OCI-LY1 (cell line): ENCODE measurements around the gene PDE6H.
A peak's percentile ranks its signal among the peaks of the same experiment; 100 is the strongest.

Experiments used
- H2AFZ ChIP-seq: fragments of 200-600 bp; sonication (generic), shearing (Covaris generic); 2 replicates; pipeline ENCODE4 v1.6.0; 2014; ENCODE audit warnings: antibody characterized with exemption, mild to moderate bottlenecking, low read length
- H3F3A ChIP-seq: fragments of 200-600 bp; sonication (generic), shearing (Covaris generic); 2 replicates; pipeline ENCODE4 v1.6.0; 2014; ENCODE audit warnings: mild to moderate bottlenecking, antibody characterized with exemption, low read length, moderate library complexity; ENCODE audit not compliant: insufficient read depth
- H3K27ac ChIP-seq: fragments of 200-600 bp; sonication (generic); 2 replicates; pipeline ENCODE4 v1.5.1; 2014; ENCODE audit warnings: low read length, mixed run types, mild to moderate bottlenecking, low read depth; ENCODE audit not compliant: poor library complexity, severe bottlenecking
- H3K27me3 ChIP-seq: fragments of 200-600 bp; sonication (generic); 2 replicates; pipeline ENCODE4 v1.6.0; 2014; ENCODE audit warnings: antibody characterized with exemption, mild to moderate bottlenecking, low read length, moderate library complexity; ENCODE audit not compliant: insufficient read depth
- H3K36me3 ChIP-seq: fragments of 200-600 bp; sonication (generic); 2 replicates; pipeline ENCODE4 v1.6.1; 2014; ENCODE audit warnings: mild to moderate bottlenecking, antibody characterized with exemption, low read length, moderate library complexity, mixed read lengths; ENCODE audit not compliant: insufficient read depth
- H3K4me1 ChIP-seq: fragments of 200-600 bp; sonication (generic); 2 replicates; pipeline ENCODE4 v1.5.1; 2014; ENCODE audit warnings: mild to moderate bottlenecking, low read length, moderate library complexity; ENCODE audit not compliant: insufficient read depth, severe bottlenecking
- H3K4me2 ChIP-seq: fragments of 200-600 bp; sonication (generic), shearing (Covaris generic); 2 replicates; pipeline ENCODE4 v1.6.1; 2014; ENCODE audit warnings: low read length
- H3K4me3 ChIP-seq: fragments of 200-600 bp; sonication (generic); 2 replicates; pipeline ENCODE4 v1.5.1; 2014; ENCODE audit warnings: low read length, low read depth, mild to moderate bottlenecking, mixed read lengths; ENCODE audit not compliant: poor library complexity, severe bottlenecking
- H3K79me2 ChIP-seq: fragments of 200-600 bp; shearing (Covaris generic); 2 replicates; pipeline ENCODE4 v1.6.1; 2016; ENCODE audit warnings: mixed run types, low read length, mixed read lengths; ENCODE audit not compliant: insufficient read depth
- H3K9ac ChIP-seq: fragments of 200-600 bp; sonication (generic), shearing (Covaris generic); 2 replicates; pipeline ENCODE4 v1.6.1; 2014; ENCODE audit warnings: mild to moderate bottlenecking, low read length, mixed read lengths
- H3K9me2 ChIP-seq: fragments of 200-600 bp; sonication (generic), shearing (Covaris generic); 2 replicates; pipeline ENCODE4 v1.6.1; 2014; ENCODE audit warnings: low read depth, mild to moderate bottlenecking, low read length, mixed read lengths
- H3K9me3 ChIP-seq: fragments of 200-600 bp; shearing (Covaris generic); 2 replicates; pipeline ENCODE4 v1.6.1; 2014; ENCODE audit warnings: low read length, mixed read lengths
- H4K20me1 ChIP-seq: fragments of 200-600 bp; sonication (generic), shearing (Covaris generic); 2 replicates; pipeline ENCODE4 v1.6.0; 2016; ENCODE audit warnings: mild to moderate bottlenecking, low read length; ENCODE audit not compliant: insufficient read depth
- EZH2 ChIP-seq: fragments of 200-600 bp; sonication (generic), shearing (Covaris generic); IDR thresholded peaks from 2 replicates; pipeline ENCODE4 v1.8.0; 2017; ENCODE audit warnings: borderline replicate concordance, mixed run types, mild to moderate bottlenecking, antibody characterized with exemption, low read length, moderate library complexity, mixed read lengths
- TF ChIP-seq, protein P1 (sequence below): fragments of 200-600 bp; sonication (generic), shearing (Covaris generic); IDR thresholded peaks from 2 replicates; pipeline ENCODE4 v1.5.1; 2017; ENCODE audit warnings: mild to moderate bottlenecking, antibody characterized with exemption, low read length, moderate library complexity, mixed read lengths

Gene PDE6H

DNA sequence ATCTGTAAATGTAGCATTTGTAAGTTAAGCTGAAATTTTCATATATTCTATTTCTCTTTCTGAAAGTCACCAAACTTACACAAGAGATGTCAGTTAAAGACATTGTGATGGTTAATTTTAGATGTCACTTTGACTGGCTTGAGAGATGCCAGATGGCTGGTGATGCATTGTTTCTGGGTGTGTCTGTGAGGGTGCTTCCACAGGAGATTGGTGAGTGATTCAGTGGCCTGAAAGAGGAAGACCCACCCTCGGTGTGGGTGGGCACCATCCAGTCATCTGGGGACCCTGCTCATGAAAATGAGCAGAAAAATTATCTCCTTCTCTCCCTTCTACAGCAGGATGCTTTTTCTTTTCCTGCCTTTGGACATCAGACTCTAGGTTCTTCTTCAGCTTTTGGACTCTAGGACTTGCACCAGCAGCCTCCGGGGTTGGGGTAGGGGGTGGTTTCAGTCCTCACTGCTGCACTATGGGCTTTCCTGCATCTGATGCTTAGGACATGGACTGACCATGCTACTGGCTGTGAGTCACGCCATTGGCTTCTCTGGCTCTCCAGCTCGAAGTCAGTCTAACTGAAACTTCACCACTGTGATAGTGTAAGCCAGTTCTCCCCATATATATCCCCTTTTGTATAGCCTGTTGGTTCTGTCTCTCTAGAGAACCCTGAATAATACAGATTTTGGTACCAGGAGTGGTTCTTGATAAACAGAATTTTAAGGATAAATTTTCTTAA lies 20.9 kb downstream of the PDE6H start:
- Histone ChIP-seq H3K4me2 (no peak overlapping the region), H3K9me3 (no peaks in the 10 kb centered on the region), H3K9ac (no peak overlapping the region), H3K27ac (peak overlapping the region; percentile 33), H3K79me2 (no peaks in the 10 kb centered on the region), H3K9me2 (no peaks in the 10 kb centered on the region), H3K27me3 (no peaks in the 10 kb centered on the region), H2AFZ (peak overlapping the region; percentile 66; the same call in 1 of the 2 replicates), H3F3A (no peaks in the 10 kb centered on the region), H3K36me3 (no peaks in the 10 kb centered on the region), H4K20me1 (no peaks in the 10 kb centered on the region), H3K4me1 (peaks cover 31% of the 10 kb centered on the region), H3K4me3 (no peak overlapping the region)
- no peak for TF ChIP-seq EZH2
- TF ChIP-seq, protein P1, sequence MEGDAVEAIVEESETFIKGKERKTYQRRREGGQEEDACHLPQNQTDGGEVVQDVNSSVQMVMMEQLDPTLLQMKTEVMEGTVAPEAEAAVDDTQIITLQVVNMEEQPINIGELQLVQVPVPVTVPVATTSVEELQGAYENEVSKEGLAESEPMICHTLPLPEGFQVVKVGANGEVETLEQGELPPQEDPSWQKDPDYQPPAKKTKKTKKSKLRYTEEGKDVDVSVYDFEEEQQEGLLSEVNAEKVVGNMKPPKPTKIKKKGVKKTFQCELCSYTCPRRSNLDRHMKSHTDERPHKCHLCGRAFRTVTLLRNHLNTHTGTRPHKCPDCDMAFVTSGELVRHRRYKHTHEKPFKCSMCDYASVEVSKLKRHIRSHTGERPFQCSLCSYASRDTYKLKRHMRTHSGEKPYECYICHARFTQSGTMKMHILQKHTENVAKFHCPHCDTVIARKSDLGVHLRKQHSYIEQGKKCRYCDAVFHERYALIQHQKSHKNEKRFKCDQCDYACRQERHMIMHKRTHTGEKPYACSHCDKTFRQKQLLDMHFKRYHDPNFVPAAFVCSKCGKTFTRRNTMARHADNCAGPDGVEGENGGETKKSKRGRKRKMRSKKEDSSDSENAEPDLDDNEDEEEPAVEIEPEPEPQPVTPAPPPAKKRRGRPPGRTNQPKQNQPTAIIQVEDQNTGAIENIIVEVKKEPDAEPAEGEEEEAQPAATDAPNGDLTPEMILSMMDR: no peak

- Histone ChIP-seq H3K27ac (no peak overlapping the region), H3K4me2 (no peak overlapping the region)
Measured at GRCh38 chr12:14994610-14995009, 21.8 kb downstream of the PDE6H start.

DNA sequence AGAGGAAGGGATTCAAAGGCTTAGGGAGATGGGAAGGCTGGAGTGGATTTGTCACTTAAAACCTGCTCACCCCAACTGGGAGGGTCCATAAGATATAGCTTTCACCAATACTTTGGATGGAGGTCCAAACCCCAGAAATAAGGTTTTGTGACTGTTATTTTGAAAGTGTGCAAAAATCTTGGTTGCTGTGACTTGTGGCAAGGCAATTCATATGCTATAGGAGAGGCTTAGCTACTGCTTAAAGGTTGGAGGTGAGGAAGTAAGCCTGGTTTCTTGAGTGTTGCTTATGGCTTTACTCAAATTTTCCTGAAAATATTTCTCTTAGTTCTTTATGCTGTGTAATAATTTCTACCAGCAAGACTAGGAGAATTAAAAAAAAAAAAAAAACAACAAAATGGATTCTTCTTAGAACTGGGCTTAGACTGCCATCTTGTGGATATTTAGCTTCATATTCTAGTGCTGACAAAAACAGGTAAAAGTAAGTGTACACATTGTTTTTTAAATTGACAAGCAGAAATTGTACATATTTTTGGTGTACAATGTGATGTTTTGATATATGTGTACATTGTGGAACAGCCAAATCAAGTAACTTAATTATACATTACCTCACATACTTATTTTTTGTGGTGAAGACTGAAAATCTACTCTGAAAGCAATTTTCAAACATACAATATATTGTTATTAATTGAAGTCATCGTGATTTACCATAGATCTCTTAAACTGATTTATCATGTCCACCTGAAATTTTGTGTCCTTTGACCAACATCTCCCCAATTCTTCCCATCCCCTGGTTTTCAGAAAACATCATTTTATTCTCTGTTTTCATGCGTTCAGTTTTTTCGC lies 23.0 kb downstream of the PDE6H start:
- H3K27ac ChIP-seq: no peak overlapping the region
- H3K9me3 ChIP-seq: no peaks in the 10 kb centered on the region
- H3K4me1 ChIP-seq: peaks cover 22% of the 10 kb centered on the region
- no peak overlapping the region for H3K9ac ChIP-seq
- H2AFZ ChIP-seq: no peak overlapping the region
- TF ChIP-seq EZH2: no peak
- TF ChIP-seq, protein P1: peak; percentile 68
- no peaks in the 10 kb centered on the region for H3K36me3 ChIP-seq
- no peaks in the 10 kb centered on the region for H3K27me3 ChIP-seq
- no peak overlapping the region for H3K4me3 ChIP-seq
- no peaks in the 10 kb centered on the region for H3K79me2 ChIP-seq
- H3F3A ChIP-seq: no peaks in the 10 kb centered on the region
- no peaks in the 10 kb centered on the region for H3K9me2 ChIP-seq
- no peaks in the 10 kb centered on the region for H4K20me1 ChIP-seq
- H3K4me2 ChIP-seq: no peak overlapping the region

More at GRCh38 chr12:14994610-14995009, 21.8 kb downstream of the PDE6H start:
- no peaks in the 10 kb centered on the region for H3K27me3 ChIP-seq
- TF ChIP-seq EZH2: no peak
- TF ChIP-seq, protein P1: no peak
- no peaks in the 10 kb centered on the region for H3K9me3 ChIP-seq
- H3K36me3 ChIP-seq: no peaks in the 10 kb centered on the region
- no peaks in the 10 kb centered on the region for H3K9me2 ChIP-seq
- H3K79me2 ChIP-seq: no peaks in the 10 kb centered on the region
- no peaks in the 10 kb centered on the region for H4K20me1 ChIP-seq
- H3K4me1 ChIP-seq: peaks cover 26% of the 10 kb centered on the region
- no peak overlapping the region for H3K4me3 ChIP-seq
- H3F3A ChIP-seq: no peaks in the 10 kb centered on the region
- no peak overlapping the region for H3K9ac ChIP-seq
- H2AFZ ChIP-seq: peak overlapping the region; percentile 66; the same call in 1 of the 2 replicates
